Mesenchymal stem cell (in vitro differentiated cells and primary cell): Measurements from ENCODE around the gene HYI.

Source experiments
- DNase-seq: peaks from one replicate; pipeline ENCODE4 v3.0.0-alpha.2; 2013
- H2AFZ ChIP-seq: one replicate; pipeline ENCODE4 v1.6.1; 2013; ENCODE audit warnings: low read depth, mild to moderate bottlenecking, control low read depth, inconsistent platforms, low read length, moderate library complexity
- H2AK5ac ChIP-seq: 2 replicates; pipeline ENCODE4 v1.6.1; 2013; ENCODE audit warnings: low read length, moderate library complexity, mild to moderate bottlenecking, inconsistent platforms; ENCODE audit not compliant: severe bottlenecking
- H2BK120ac ChIP-seq: one replicate; pipeline ENCODE4 v1.6.1; 2013; ENCODE audit warnings: low read depth, mild to moderate bottlenecking, inconsistent platforms, low read length, moderate library complexity
- H2BK12ac ChIP-seq, 2 experiments: one replicate each; pipeline ENCODE4 v1.6.1; 2013; ENCODE audit warnings: inconsistent platforms in 2 of 2, low read length in 2 of 2, mild to moderate bottlenecking in 2 of 2, moderate library complexity in 2 of 2, control low read depth in 1 of 2
- H2BK15ac ChIP-seq: one replicate; pipeline ENCODE4 v1.6.1; 2013; ENCODE audit warnings: mild to moderate bottlenecking, low read depth, inconsistent platforms; ENCODE audit not compliant: poor library complexity, severe bottlenecking
- H2BK5ac ChIP-seq: 2 replicates; pipeline ENCODE4 v1.6.1; 2013; ENCODE audit warnings: low read depth, mild to moderate bottlenecking, low read length, control low read depth, inconsistent platforms; ENCODE audit not compliant: poor library complexity, severe bottlenecking
- H3K14ac ChIP-seq, 2 experiments: one replicate each; pipeline ENCODE4 v1.6.1; 2013; ENCODE audit warnings: inconsistent platforms in 2 of 2, low read length in 2 of 2, control low read depth in 1 of 2, mild to moderate bottlenecking in 1 of 2, moderate library complexity in 1 of 2
- H3K18ac ChIP-seq, 2 experiments: one replicate each; pipeline ENCODE4 v1.6.1; 2013; ENCODE audit warnings: inconsistent platforms in 2 of 2, low read length in 2 of 2, control low read depth in 1 of 2, low read depth in 1 of 2, mild to moderate bottlenecking in 1 of 2
- H3K23ac ChIP-seq, 2 experiments: one replicate each; pipeline ENCODE4 v1.6.1; 2013; ENCODE audit warnings: inconsistent platforms in 2 of 2, low read length in 2 of 2, mild to moderate bottlenecking in 2 of 2, moderate library complexity in 2 of 2, control low read depth in 1 of 2
- H3K27ac ChIP-seq: 2 replicates; pipeline ENCODE4 v1.5.1; 2013; ENCODE audit warnings: mild to moderate bottlenecking, moderate library complexity, low read length, control low read depth, inconsistent platforms; ENCODE audit not compliant: poor library complexity, severe bottlenecking
- H3K27me3 ChIP-seq, 2 experiments: 2 replicates each; pipeline versions ENCODE4 v1.6.1 to v1.7.0; 2013; ENCODE audit warnings: low read length in 2 of 2, mild to moderate bottlenecking in 2 of 2, moderate library complexity in 2 of 2, control low read depth in 1 of 2, inconsistent platforms in 1 of 2; ENCODE audit not compliant: control insufficient read depth in 1 of 2, insufficient read depth in 1 of 2
- H3K36me3 ChIP-seq, 2 experiments: 2 replicates each; pipeline versions ENCODE4 v1.6.1 to v1.7.0; 2013; ENCODE audit warnings: low read length in 2 of 2, control low read depth in 1 of 2, inconsistent platforms in 1 of 2, low read depth in 1 of 2, mild to moderate bottlenecking in 1 of 2; ENCODE audit not compliant: insufficient read depth in 2 of 2, control insufficient read depth in 1 of 2
- H3K4ac ChIP-seq, 2 experiments: one replicate each; pipeline ENCODE4 v1.6.1; 2013; ENCODE audit warnings: inconsistent platforms in 2 of 2, low read length in 2 of 2, mild to moderate bottlenecking in 2 of 2, moderate library complexity in 2 of 2, control low read depth in 1 of 2, low read depth in 1 of 2
- H3K4me1 ChIP-seq: 2 replicates; pipeline ENCODE4 v1.6.1; 2013; ENCODE audit warnings: low read depth, low read length, control low read depth; ENCODE audit not compliant: control insufficient read depth, insufficient read depth
- H3K4me2 ChIP-seq: 2 replicates; pipeline ENCODE4 v1.6.1; 2013; ENCODE audit warnings: low read length, mild to moderate bottlenecking, inconsistent platforms; ENCODE audit not compliant: poor library complexity, severe bottlenecking
- H3K4me3 ChIP-seq, 2 experiments: 2 replicates each; pipeline versions ENCODE4 v1.5.1 to v1.7.0; 2013; ENCODE audit warnings: low read length in 2 of 2, mild to moderate bottlenecking in 2 of 2, control low read depth in 1 of 2, low read depth in 1 of 2; ENCODE audit not compliant: insufficient read depth in 1 of 2
- H3K79me1 ChIP-seq: replicated peaks from 2 replicates; pipeline ENCODE4 v1.6.1; 2013; ENCODE audit warnings: mild to moderate bottlenecking, control low read depth, low read length, inconsistent platforms; ENCODE audit not compliant: poor library complexity, severe bottlenecking
- H3K9ac ChIP-seq: 2 replicates; pipeline ENCODE4 v1.7.0; 2013; ENCODE audit warnings: mild to moderate bottlenecking, low read length, moderate library complexity
- H3K9me3 ChIP-seq: 2 replicates; pipeline ENCODE4 v1.7.0; 2013; ENCODE audit warnings: mild to moderate bottlenecking, low read length; ENCODE audit not compliant: control insufficient read depth
- H4K8ac ChIP-seq: one replicate; pipeline ENCODE4 v1.6.1; 2013; ENCODE audit warnings: inconsistent platforms, mild to moderate bottlenecking, low read length, moderate library complexity
- H4K91ac ChIP-seq: one replicate; pipeline ENCODE4 v1.6.1; 2013; ENCODE audit warnings: mild to moderate bottlenecking, low read length, inconsistent platforms
- WGBS: methylation state at CpG from one replicate; pipeline ENCODE4 v1.1.7; 2013; ENCODE audit warnings: mixed read lengths; 5-methylcytosine and 5-hydroxymethylcytosine counted together

Gene HYI

DNA sequence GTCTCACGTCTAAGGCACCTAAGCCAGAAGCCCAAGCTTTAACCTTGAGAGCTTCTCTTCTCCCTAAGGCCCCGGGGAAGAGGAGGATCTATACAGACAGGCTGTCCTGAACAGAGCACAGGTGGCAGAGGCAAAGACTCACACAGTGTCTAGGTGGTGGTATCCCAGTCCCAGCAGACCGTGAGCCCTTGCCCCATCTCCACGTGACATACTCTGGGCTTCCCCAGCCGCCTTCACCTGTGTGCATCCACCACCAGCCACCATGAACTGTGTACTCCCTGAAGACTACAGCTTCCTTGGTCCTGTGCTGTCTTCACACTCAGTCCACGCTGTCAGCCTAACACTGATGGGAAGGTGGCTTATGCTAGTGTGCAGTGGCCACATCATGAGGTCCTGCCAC lies 32.3 kb downstream of the HYI start:
- no peak for DNase-seq
- Histone ChIP-seq H3K4me2 (no peak overlapping the region), H3K9me3 (no peaks in the 10 kb centered on the region), H3K27me3 (no peaks in the 10 kb centered on the region), H4K8ac (no peak overlapping the region), H2BK15ac (no peak overlapping the region), H3K36me3 (peaks cover 82 to 98% of the 10 kb centered on the region in 2 experiments), H4K91ac (no peak overlapping the region), H3K79me1 (peaks cover 4% of the 10 kb centered on the region), H2BK120ac (no peak overlapping the region), H3K4ac (no peak overlapping the region), H3K23ac (no peak overlapping the region), H2BK5ac (no peak overlapping the region), H3K27ac (no peak overlapping the region), H2AK5ac (no peak overlapping the region), H3K18ac (no peak overlapping the region), H2BK12ac (no peak overlapping the region), H3K4me1 (no peaks in the 10 kb centered on the region), H3K9ac (no peak overlapping the region), H2AFZ (no peak overlapping the region), H3K4me3 (no peak overlapping the region), H3K14ac (no peak overlapping the region)
- 94% methylated on average over 6 of the region's 6 CpGs for WGBS

GRCh38 chr1:43420874-43421273 lies 32.9 kb downstream of the HYI start:
- H3K79me1 ChIP-seq: peaks cover 4% of the 10 kb centered on the region
- no peak overlapping the region for H4K8ac ChIP-seq
- H3K14ac ChIP-seq: no peak overlapping the region
- over 99% methylated on average over 10 of the region's 10 CpGs for WGBS
- DNase-seq: no peak
- no peak overlapping the region for H2AFZ ChIP-seq
- no peak overlapping the region for H2BK5ac ChIP-seq
- H2BK120ac ChIP-seq: no peak overlapping the region
- no peak overlapping the region for H3K4me3 ChIP-seq
- H3K9me3 ChIP-seq: no peaks in the 10 kb centered on the region
- no peaks in the 10 kb centered on the region for H3K27me3 ChIP-seq
- no peak overlapping the region for H3K18ac ChIP-seq
- H2AK5ac ChIP-seq: no peak overlapping the region
- no peak overlapping the region for H3K4ac ChIP-seq
- H3K23ac ChIP-seq: no peak overlapping the region
- no peaks in the 10 kb centered on the region for H3K4me1 ChIP-seq
- no peak overlapping the region for H4K91ac ChIP-seq
- no peak overlapping the region for H2BK15ac ChIP-seq
- H3K36me3 ChIP-seq: peaks cover 82 to 98% of the 10 kb centered on the region in 2 experiments
- H3K9ac ChIP-seq: no peak overlapping the region
- H2BK12ac ChIP-seq: no peak overlapping the region
- H3K4me2 ChIP-seq: no peak overlapping the region
- no peak overlapping the region for H3K27ac ChIP-seq

- no peak overlapping the region for H4K8ac ChIP-seq
- no peak overlapping the region for H2BK5ac ChIP-seq
- no peak overlapping the region for H3K4me3 ChIP-seq
- DNase-seq: no peak
- H3K4me2 ChIP-seq: no peak overlapping the region
- no peak overlapping the region for H2BK15ac ChIP-seq
- no peak overlapping the region for H4K91ac ChIP-seq
- peaks cover 80 to 98% of the 10 kb centered on the region in 2 experiments for H3K36me3 ChIP-seq
- H3K27me3 ChIP-seq: no peaks in the 10 kb centered on the region
- no peak overlapping the region for H3K9ac ChIP-seq
- H3K18ac ChIP-seq: no peak overlapping the region
- no peaks in the 10 kb centered on the region for H3K9me3 ChIP-seq
- no peak overlapping the region for H2BK120ac ChIP-seq
- H3K4me1 ChIP-seq: no peaks in the 10 kb centered on the region
- H2AK5ac ChIP-seq: no peak overlapping the region
- no peak overlapping the region for H3K14ac ChIP-seq
- no peak overlapping the region for H2BK12ac ChIP-seq
- peaks cover 4% of the 10 kb centered on the region for H3K79me1 ChIP-seq
- no peak overlapping the region for H3K23ac ChIP-seq
- no peak overlapping the region for H3K4ac ChIP-seq
- H3K27ac ChIP-seq: no peak overlapping the region
- WGBS: 95% methylated on average over 13 of the region's 13 CpGs
- no peak overlapping the region for H2AFZ ChIP-seq
Observed at GRCh38 chr1:43419627-43420425, 33.9 kb downstream of the HYI start.

- Histone ChIP-seq H3K14ac (no peak overlapping the region), H3K4me3 (no peak overlapping the region), H3K18ac (no peak overlapping the region), H3K79me1 (peaks cover 4% of the 10 kb centered on the region), H3K4me1 (no peaks in the 10 kb centered on the region), H3K36me3 (peaks cover 70 to 90% of the 10 kb centered on the region in 2 experiments), H3K23ac (no peak overlapping the region), H2AK5ac (no peak overlapping the region), H2BK120ac (no peak overlapping the region), H3K4ac (no peak overlapping the region), H2BK5ac (no peak overlapping the region), H2BK12ac (no peak overlapping the region), H2AFZ (no peak overlapping the region), H3K27ac (no peak overlapping the region), H3K9ac (no peak overlapping the region), H4K8ac (no peak overlapping the region), H3K4me2 (no peak overlapping the region), H3K9me3 (no peaks in the 10 kb centered on the region), H2BK15ac (no peak overlapping the region), H3K27me3 (no peaks in the 10 kb centered on the region), H4K91ac (no peak overlapping the region)
- WGBS: 90% methylated on average over 3 of the region's 4 CpGs
- no peak for DNase-seq
Observed at GRCh38 chr1:43418858-43419257, 34.9 kb downstream of the HYI start.
